Common myeloid progenitor, CD34-positive (primary cell): ENCODE measurements around the gene ONECUT3. TPM values are rescaled to one million over a fixed set of nuclear protein-coding genes. Genes with fewer than 3 reads are reported as not detected.
"Not testable (repeated sequence)": the region's sequence is repeated elsewhere in the genome, so short reads cannot be mapped to it uniquely, and the experiment has no call there.

Experiments used
- CTCF ChIA-PET: fragments of 350-600 bp; sonication (Branson Sonifier 250); formaldehyde crosslinking; loops from one replicate; lab custom pipeline; 2021; ENCODE audit warnings: antibody characterized with exemption; lab: Charles Lee
- POLR2A ChIA-PET: fragments of 350-600 bp; sonication (Branson Sonifier 250); formaldehyde crosslinking; loops from one replicate; lab custom pipeline; 2021; ENCODE audit warnings: antibody characterized with exemption; lab: Charles Lee
- DNase-seq, 3 donors: peaks; one replicate each; pipeline versions ENCODE4 v3.0.0 to v3.0.0-alpha.2; 2013
- H3K27ac ChIP-seq, 2 experiments: 1 replicate in 1 of 2; 2 replicates in 1 of 2; pipeline ENCODE4 v1.7.0; 2013; ENCODE audit warnings: inconsistent platforms in 2 of 2, low read length in 2 of 2, mild to moderate bottlenecking in 2 of 2, low read depth in 1 of 2, moderate library complexity in 1 of 2; ENCODE audit not compliant: severe bottlenecking in 2 of 2, insufficient read depth in 1 of 2, poor library complexity in 1 of 2
- H3K27me3 ChIP-seq, 5 experiments: replicated peaks in 2 of 5; 1 replicate in 3 of 5; 2 replicates in 2 of 5; pipeline versions ENCODE4 v1.6.1 to v1.7.0; 2013; ENCODE audit warnings: low read length in 4 of 5, mild to moderate bottlenecking in 2 of 5, moderate library complexity in 2 of 5, inconsistent platforms in 1 of 5; ENCODE audit not compliant: insufficient read depth in 5 of 5, control insufficient read depth in 4 of 5
- H3K36me3 ChIP-seq, 4 experiments: 1 replicate in 2 of 4; 2 replicates in 2 of 4; pipeline versions ENCODE4 v1.6.1 to v1.7.0; 2013; ENCODE audit warnings: low read length in 3 of 4, control low read depth in 1 of 4, mild to moderate bottlenecking in 1 of 4; ENCODE audit not compliant: control insufficient read depth in 4 of 4, insufficient read depth in 4 of 4
- H3K4me1 ChIP-seq, 4 experiments: 1 replicate in 3 of 4; 2 replicates in 1 of 4; pipeline versions ENCODE4 v1.6.1 to v1.7.1; 2013; ENCODE audit warnings: low read length in 3 of 4, mild to moderate bottlenecking in 3 of 4, control low read depth in 1 of 4, inconsistent platforms in 1 of 4, moderate library complexity in 1 of 4; ENCODE audit not compliant: control insufficient read depth in 4 of 4, insufficient read depth in 4 of 4; ENCODE audit errors: control extremely low read depth in 1 of 4
- H3K4me3 ChIP-seq, 7 experiments: 1 replicate in 4 of 7; 2 replicates in 3 of 7; pipeline versions ENCODE4 v1.5.1 to v1.7.0; 2013; ENCODE audit warnings: mild to moderate bottlenecking in 7 of 7, low read length in 6 of 7, moderate library complexity in 6 of 7, inconsistent platforms in 2 of 7, low read depth in 2 of 7, control low read depth in 1 of 7; ENCODE audit not compliant: insufficient read depth in 4 of 7, control insufficient read depth in 1 of 7; ENCODE audit errors: extremely low read depth in 1 of 7
- H3K9me3 ChIP-seq, 5 experiments: 1 replicate in 4 of 5; 2 replicates in 1 of 5; pipeline versions ENCODE4 v1.6.1 to v1.7.1; 2013; ENCODE audit warnings: low read length in 4 of 5, mild to moderate bottlenecking in 2 of 5, inconsistent platforms in 1 of 5, low read depth in 1 of 5, moderate library complexity in 1 of 5; ENCODE audit not compliant: control insufficient read depth in 4 of 5, insufficient read depth in 2 of 5; ENCODE audit errors: control extremely low read depth in 1 of 5
- WGBS: methylation state at CpG from one replicate; pipeline ENCODE4 v1.1.5; 2013; ENCODE audit not compliant: insufficient coverage; 5-methylcytosine and 5-hydroxymethylcytosine counted together
- polyA plus RNA-seq: library from polyadenylated mRNA; unstranded; fragments of 120-200 nt; gene quantifications from one replicate; pipeline ENCODE4 v1.2.1, GENCODE V29; 2013

ONECUT3 gene
- polyA plus RNA-seq, result not detected

DNA sequence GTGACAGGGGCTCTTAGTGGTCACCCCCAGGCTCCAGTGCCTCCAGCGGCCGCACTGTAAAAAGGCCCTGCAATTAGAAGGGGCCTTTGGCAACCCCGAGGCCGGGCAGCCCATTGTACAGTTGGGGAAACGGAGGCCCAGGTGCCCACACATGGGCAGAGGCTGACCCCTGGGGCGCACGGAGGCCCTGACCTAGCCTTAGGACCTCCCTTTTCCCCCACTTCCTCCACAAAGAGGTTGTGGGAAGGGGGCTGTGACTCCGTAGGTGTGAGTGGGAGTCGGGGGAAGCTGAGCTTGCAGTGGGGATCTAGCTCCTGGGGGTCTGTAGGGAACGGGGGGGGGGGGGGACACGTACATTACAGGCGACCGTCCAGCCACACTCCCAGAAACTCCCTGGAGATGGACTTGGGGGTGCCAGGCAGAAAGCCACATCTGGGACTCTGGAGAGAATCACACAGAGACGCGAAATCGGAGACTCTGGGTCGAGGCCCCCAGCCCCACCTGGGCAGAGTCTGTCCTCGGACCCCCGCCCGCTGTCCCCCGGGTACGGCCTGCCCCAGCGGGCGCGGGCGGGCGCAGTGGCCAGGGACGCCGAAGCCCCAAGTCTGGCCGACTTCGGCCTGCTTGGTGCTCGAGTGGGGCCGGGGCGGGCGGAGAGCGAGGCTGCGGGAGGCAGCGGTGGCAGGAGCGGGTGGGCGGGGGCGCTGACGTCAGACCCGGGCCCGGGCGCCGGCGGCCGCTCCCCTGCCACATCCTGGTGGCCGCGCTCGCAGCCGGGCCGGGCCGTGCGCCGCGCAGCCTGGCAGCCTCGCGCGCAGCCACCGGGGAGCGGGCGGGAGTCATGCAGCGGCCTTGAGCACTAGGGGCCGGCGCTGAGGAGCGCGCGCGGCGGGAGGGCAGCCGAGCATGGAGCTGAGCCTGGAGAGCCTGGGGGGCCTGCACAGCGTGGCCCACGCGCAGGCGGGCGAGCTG is at the start of gene ONECUT3:
ONECUT3 (plus strand) TSS at position 750 of the 972 bp plus-strand sequence; CDS start at position 907, 157 bp downstream.
- Histone ChIP-seq H3K4me1 (peaks cover 0 to 59% (median 39%) of the 10 kb centered on the region in 4 experiments), H3K4me3 (peak within 1 kb of the TSS in 1 of 7 experiments; percentile 5), H3K27me3 (peaks cover 0 to 94% (median 46%) of the 10 kb centered on the region in 5 experiments), H3K27ac (no peak within 1 kb of the TSS), H3K36me3 (no peaks in the 10 kb centered on the region), H3K9me3 (no peaks in the 10 kb centered on the region)
- ChIA-PET CTCF (no interaction called here), POLR2A (interaction anchor here (0.5 kb wide), 1 partner anchor 112 kb away, joined by 4 read pairs; no protein-coding TSS in a partner anchor)
- WGBS, result 2% methylated on average over 65 of the region's 77 CpGs
- DNase-seq, result peak in 1 of 3 donors; percentile 44

DNA sequence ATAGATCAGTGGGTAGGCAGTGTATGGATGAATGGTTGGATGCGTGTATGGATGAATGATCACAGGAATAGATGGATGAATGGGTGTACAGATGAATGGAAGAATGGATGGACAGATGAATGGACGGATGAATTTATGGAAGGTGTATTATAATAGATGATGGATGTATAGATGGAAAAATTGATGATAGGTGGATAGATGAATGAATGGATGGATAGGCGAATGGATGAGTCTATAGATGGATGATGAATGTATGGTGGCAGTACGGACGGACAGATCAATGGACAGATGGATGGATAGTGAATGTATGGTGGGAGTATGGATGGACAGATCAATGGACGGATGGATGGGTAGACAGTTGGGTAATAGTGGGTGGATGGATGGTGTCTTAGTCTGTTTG is 49.0 kb upstream of the ONECUT3 start:
- WGBS, result 100% methylated on average over 5 of the region's 6 CpGs
- H3K9me3 ChIP-seq, result peaks cover 0 to 6% (median 0%) of the 10 kb centered on the region in 5 experiments
- ChIA-PET POLR2A (no interaction called here), CTCF (no interaction called here)
- H3K27ac ChIP-seq, result no peak overlapping the region
- H3K36me3 ChIP-seq, result no peaks in the 10 kb centered on the region
- H3K4me3 ChIP-seq, result no peak overlapping the region
- DNase-seq, result no peak
- peaks cover 0 to 12% (median 12%) of the 10 kb centered on the region in 4 experiments for H3K4me1 ChIP-seq
- peaks cover 0 to 44% (median 18%) of the 10 kb centered on the region in 5 experiments for H3K27me3 ChIP-seq

DNA sequence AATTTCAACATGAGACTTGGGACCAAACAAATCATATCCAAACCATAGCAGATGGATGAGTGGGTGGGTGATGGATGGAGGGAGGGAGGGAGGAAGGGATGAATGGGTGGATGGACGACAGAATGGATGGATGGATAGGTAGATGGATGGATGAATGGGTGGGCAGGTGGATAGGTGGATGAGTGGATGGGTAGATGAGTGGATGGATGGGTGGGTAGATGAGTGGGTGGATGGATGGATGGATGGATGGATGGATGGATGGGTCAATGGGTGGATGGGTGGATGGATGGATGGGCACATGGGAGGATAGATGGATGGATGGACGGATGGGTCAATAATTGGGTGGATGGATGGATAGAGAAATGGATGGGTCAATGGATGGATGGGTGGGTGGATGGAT is 47.9 kb upstream of the ONECUT3 start:
- H3K36me3 ChIP-seq, result no peaks in the 10 kb centered on the region
- ChIA-PET POLR2A (no interaction called here), CTCF (no interaction called here)
- peaks cover 0 to 6% (median 0%) of the 10 kb centered on the region in 5 experiments for H3K9me3 ChIP-seq
- no peak for DNase-seq
- 96% methylated on average over 2 of the region's 2 CpGs for WGBS
- no peak overlapping the region for H3K27ac ChIP-seq
- H3K27me3 ChIP-seq, result peaks cover 0 to 44% (median 21%) of the 10 kb centered on the region in 5 experiments
- H3K4me1 ChIP-seq, result peaks cover 0 to 12% (median 12%) of the 10 kb centered on the region in 4 experiments
- no peak overlapping the region for H3K4me3 ChIP-seq

DNA sequence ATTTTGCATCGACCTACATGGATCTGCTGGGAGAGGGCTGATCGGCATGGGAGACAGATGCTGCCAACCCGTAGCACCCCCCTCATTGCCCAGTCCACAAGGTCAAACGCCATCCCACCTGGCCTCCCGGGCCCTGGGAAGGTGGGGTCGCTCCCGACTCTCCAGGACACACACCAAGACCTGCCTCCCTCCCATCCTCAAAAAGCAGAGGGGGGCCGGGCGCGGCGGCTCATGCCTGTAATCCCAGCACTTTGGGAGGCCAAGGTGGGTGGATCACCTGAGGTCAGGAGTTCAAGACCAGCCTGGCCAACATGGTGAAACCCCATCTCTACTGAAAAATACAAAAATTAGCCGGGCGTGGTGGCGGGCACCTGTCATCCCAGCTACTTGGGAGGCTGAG is 46.7 kb upstream of the ONECUT3 start:
- H3K27ac ChIP-seq, DNase-seq, CTCF ChIA-PET, H3K4me1 ChIP-seq, H3K9me3 ChIP-seq, POLR2A ChIA-PET, H3K4me3 ChIP-seq, H3K36me3 ChIP-seq: not testable (repeated sequence)
- 96% methylated on average over 7 of the region's 14 CpGs for WGBS
- H3K27me3 ChIP-seq, result peaks cover 0 to 38% (median 17%) of the 10 kb centered on the region in 5 experiments

DNA sequence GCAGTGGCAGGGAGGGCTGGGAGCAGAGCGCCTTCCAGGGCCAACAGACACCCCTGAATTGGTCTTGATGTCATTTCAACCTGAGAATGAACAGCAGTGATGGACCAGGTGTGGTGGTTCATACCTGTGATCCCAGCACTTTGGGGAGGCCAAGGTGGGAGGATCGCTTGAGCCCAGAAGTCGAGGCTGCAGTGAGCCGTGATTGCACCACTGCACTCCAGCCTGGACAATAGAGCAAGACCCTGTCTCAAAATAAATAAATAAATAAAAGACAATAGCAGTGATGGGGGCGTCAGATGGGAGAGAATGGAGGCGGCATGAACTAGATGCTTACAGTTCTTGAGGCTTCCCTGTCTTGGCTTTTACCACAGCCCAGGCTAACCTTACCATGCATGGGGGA is 46.1 kb upstream of the ONECUT3 start:
- CTCF ChIA-PET, result no interaction called here
- Histone ChIP-seq H3K4me1 (no peaks in the 10 kb centered on the region), H3K4me3 (no peak overlapping the region), H3K9me3 (peaks cover 0 to 6% (median 0%) of the 10 kb centered on the region in 5 experiments), H3K27me3 (peaks cover 0 to 36% (median 12%) of the 10 kb centered on the region in 5 experiments), H3K27ac (no peak overlapping the region), H3K36me3 (no peaks in the 10 kb centered on the region)
- DNase-seq, result no peak
- 100% methylated on average over 3 of the region's 6 CpGs for WGBS
- POLR2A ChIA-PET, result no interaction called here

DNA sequence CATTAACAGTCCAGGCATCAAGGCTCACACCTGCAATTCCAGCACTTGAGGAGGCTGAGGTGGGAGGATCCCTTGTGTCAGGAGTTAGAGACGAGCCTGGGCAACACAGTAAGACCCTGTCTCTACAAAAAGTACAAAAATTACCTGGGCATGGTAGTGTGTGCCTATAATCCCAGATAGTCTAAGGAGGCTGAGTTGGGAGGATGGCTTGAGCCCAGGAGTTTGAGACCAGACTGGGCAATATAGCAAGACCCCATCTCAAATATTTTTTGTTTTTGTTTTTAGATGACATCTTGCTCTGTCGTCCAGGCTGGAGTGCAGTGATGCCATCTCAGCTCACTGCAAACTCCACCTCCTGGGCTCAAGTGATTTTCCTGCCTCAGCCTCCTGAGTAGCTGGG is 40.1 kb upstream of the ONECUT3 start:
- peaks cover 0 to 48% (median 11%) of the 10 kb centered on the region in 5 experiments for H3K27me3 ChIP-seq
- WGBS, result 95% methylated on average over 2 of the region's 2 CpGs
- H3K4me3 ChIP-seq, result no peak overlapping the region
- no peak overlapping the region for H3K27ac ChIP-seq
- POLR2A ChIA-PET, result no interaction called here
- no peaks in the 10 kb centered on the region for H3K36me3 ChIP-seq
- CTCF ChIA-PET, result no interaction called here
- DNase-seq, result no peak
- H3K4me1 ChIP-seq, result no peaks in the 10 kb centered on the region
- H3K9me3 ChIP-seq, result peaks cover 0 to 1% (median 0%) of the 10 kb centered on the region in 5 experiments

DNA sequence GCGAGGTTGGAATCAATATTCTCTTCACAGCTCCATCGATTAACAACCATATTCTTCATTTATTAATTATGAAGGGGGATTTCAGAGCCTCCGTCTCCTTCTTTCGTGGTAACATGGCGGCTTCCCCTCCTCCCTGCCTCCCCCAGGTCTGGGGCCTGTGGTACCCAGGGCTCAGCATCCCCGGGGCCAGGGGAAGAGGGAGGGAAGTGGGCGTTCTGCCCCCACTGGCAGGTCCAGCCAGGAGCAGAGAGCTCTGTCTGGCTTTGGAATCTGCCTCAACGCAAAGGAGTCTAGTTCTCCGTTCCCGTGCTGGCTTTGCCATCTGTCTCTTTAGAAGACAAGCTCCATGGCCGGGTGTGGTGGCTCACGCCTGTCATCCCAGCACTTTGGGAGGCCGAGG is 37.8 kb upstream of the ONECUT3 start:
- Histone ChIP-seq H3K4me1 (no peaks in the 10 kb centered on the region), H3K27ac (no peak overlapping the region), H3K4me3 (no peak overlapping the region), H3K27me3 (peaks cover 0 to 65% (median 20%) of the 10 kb centered on the region in 5 experiments), H3K36me3 (no peaks in the 10 kb centered on the region), H3K9me3 (peaks cover 0 to 1% (median 0%) of the 10 kb centered on the region in 5 experiments)
- POLR2A ChIA-PET, result no interaction called here
- no peak for DNase-seq
- 65% methylated on average over 10 of the region's 13 CpGs for WGBS
- CTCF ChIA-PET, result no interaction called here
